22Rv1 (cell line): ENCODE data around the gene GMDS.
"Not testable (repeated sequence)": the region's sequence is repeated elsewhere in the genome, so short reads cannot be mapped to it uniquely, and the experiment has no call there.

Source experiments
- H3K27ac ChIP-seq: fragments of 450-650 bp; 2 replicates; pipeline ENCODE4 v1.5.1; 2017
- ZFX ChIP-seq: fragments of 450-650 bp; IDR thresholded peaks from 2 replicates; pipeline ENCODE4 v1.6.1; 2017; ENCODE audit warnings: antibody characterized with exemption, borderline replicate concordance
- TF ChIP-seq, protein P1 (sequence below): fragments of 450-650 bp; IDR thresholded peaks from 2 replicates; pipeline ENCODE4 v1.5.1; 2017; ENCODE audit warnings: mild to moderate bottlenecking

The GMDS gene

GRCh38 chr6:1695546-1696462, 549.6 kb downstream of the GMDS start:
- no peak for TF ChIP-seq ZFX
- TF ChIP-seq, protein P1, sequence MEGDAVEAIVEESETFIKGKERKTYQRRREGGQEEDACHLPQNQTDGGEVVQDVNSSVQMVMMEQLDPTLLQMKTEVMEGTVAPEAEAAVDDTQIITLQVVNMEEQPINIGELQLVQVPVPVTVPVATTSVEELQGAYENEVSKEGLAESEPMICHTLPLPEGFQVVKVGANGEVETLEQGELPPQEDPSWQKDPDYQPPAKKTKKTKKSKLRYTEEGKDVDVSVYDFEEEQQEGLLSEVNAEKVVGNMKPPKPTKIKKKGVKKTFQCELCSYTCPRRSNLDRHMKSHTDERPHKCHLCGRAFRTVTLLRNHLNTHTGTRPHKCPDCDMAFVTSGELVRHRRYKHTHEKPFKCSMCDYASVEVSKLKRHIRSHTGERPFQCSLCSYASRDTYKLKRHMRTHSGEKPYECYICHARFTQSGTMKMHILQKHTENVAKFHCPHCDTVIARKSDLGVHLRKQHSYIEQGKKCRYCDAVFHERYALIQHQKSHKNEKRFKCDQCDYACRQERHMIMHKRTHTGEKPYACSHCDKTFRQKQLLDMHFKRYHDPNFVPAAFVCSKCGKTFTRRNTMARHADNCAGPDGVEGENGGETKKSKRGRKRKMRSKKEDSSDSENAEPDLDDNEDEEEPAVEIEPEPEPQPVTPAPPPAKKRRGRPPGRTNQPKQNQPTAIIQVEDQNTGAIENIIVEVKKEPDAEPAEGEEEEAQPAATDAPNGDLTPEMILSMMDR, result no peak
- H3K27ac ChIP-seq, result no peak overlapping the region

GRCh38 chr6:1691828-1692227, 553.6 kb downstream of the GMDS start:
- not testable (repeated sequence) for H3K27ac ChIP-seq

DNA sequence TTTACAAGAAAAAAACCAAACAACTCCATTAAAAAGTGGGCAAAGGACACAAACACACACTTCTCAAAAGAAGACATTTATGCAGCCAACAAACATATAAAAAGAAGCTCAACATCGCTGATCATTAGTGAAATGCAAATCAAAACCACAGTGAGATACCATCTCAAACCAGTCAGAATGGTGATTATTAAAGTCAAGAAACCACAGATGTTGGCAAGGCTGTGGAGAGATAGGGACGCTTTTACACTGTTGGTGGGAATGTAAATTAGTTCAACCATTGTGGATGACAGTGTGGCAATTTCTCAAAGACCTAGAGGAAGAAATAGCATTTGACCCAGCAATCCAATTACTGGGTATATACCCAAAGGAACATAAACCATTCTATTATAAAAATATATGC, 554.7 kb downstream of the GMDS start:
- H3K27ac ChIP-seq, result not testable (repeated sequence)

DNA sequence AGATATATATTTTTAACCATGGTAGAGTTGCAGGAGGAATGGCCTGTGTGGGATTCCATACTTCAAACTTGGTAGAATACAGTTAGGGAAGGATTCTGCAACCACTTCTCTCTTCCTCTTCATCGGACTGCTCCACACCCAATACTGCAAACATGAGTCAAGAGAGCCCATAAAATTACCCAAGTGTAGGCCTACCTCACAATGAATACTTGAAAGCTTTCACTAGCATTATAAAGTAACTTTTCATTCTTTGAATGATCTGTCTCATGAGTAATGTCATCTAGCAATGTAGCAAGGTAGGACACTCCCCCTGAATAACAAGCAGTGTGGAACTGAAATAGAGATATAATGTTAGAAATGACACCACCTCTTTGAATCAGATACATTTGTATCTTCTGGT, 556.3 kb downstream of the GMDS start:
- H3K27ac ChIP-seq, result no peak overlapping the region
- TF ChIP-seq, protein P1, result no peak
- no peak for TF ChIP-seq ZFX

DNA sequence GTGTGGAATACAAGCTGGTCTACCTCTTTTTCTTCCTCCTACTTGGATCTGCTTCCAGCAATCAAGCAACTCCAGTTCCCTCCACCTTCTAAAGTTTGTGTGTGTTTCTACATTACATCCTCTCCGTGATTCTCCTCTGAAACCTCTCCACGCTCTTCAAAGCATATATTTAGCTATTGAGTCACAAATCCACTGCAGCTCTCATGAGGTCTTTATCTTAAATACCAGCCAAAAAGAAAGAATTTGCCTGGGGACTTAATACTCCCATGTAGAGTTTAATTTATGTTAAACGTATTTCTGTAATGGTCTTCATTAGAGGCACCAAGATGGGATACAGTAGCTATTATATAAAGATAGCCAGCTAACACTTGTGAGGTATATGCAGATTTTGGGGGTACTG, 557.0 kb downstream of the GMDS start:
- no peak overlapping the region for H3K27ac ChIP-seq
- no peak for TF ChIP-seq ZFX
- TF ChIP-seq, protein P1, result no peak

GRCh38 chr6:1687402-1687801, 558.0 kb downstream of the GMDS start:
- no peak overlapping the region for H3K27ac ChIP-seq
- TF ChIP-seq ZFX, result no peak
- TF ChIP-seq, protein P1, result no peak

- TF ChIP-seq, protein P1, result peak; percentile 44
- TF ChIP-seq ZFX, result no peak
- no peak overlapping the region for H3K27ac ChIP-seq
Observed at GRCh38 chr6:1686117-1687098, 559.0 kb downstream of the GMDS start.

GRCh38 chr6:1679688-1680068, 565.7 kb downstream of the GMDS start:
- no peak overlapping the region for H3K27ac ChIP-seq
- TF ChIP-seq, protein P1, result no peak
- TF ChIP-seq ZFX, result no peak
